Measurements from ENCODE around the gene CDC42. TPM values are rescaled to one million over a fixed set of nuclear protein-coding genes. Genes with fewer than 3 reads are reported as not detected.

Gene CDC42
- total RNA-seq, 1 experiment from 2014 or later, result 217 TPM

DNA sequence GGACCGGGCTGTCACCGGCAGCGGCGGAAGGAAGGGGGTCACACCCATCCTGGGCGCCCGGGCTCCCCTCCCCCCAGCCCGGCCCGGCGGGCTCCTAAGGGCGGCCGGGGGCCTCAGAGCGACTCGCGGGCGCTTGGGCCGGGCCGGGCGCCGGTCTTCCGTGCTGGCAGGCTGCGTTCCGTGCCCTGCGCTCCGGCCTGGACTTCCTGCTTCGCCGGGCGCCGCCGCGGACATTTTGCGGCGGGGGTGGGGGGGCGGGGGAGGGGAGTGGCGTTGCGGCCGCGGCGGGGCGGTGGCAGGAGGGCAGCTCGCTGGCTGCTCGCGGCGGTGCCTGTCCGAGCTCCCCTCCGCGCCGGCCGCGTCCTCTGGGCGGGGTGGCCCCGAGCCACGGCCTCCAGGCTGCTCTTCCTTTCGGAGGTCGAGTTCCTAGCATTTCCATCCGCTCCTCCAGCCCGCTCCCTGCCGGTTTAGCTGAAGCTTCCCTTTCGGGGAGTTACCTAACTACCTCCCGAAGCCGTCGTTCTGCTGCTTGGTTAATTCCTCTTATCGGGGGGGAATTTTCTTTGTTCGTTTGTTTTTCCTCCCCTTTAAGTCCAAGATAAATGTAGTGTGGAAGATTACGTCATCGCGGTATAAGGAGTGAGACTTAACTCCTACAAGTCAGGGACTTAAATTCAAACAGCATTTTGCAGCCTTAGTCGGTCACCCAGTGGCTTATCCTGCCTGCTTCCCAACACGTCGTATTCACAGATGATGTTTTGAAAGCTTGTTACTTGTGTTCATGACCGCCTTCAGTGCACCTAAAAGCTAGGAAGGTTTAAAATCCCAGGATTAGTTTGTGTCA, 730 bp downstream of the CDC42 start (continued):
- TF ChIP-seq, protein P1, sequence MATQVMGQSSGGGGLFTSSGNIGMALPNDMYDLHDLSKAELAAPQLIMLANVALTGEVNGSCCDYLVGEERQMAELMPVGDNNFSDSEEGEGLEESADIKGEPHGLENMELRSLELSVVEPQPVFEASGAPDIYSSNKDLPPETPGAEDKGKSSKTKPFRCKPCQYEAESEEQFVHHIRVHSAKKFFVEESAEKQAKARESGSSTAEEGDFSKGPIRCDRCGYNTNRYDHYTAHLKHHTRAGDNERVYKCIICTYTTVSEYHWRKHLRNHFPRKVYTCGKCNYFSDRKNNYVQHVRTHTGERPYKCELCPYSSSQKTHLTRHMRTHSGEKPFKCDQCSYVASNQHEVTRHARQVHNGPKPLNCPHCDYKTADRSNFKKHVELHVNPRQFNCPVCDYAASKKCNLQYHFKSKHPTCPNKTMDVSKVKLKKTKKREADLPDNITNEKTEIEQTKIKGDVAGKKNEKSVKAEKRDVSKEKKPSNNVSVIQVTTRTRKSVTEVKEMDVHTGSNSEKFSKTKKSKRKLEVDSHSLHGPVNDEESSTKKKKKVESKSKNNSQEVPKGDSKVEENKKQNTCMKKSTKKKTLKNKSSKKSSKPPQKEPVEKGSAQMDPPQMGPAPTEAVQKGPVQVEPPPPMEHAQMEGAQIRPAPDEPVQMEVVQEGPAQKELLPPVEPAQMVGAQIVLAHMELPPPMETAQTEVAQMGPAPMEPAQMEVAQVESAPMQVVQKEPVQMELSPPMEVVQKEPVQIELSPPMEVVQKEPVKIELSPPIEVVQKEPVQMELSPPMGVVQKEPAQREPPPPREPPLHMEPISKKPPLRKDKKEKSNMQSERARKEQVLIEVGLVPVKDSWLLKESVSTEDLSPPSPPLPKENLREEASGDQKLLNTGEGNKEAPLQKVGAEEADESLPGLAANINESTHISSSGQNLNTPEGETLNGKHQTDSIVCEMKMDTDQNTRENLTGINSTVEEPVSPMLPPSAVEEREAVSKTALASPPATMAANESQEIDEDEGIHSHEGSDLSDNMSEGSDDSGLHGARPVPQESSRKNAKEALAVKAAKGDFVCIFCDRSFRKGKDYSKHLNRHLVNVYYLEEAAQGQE (IDR thresholded peaks at IDR 0.05; ENCODE audit: low read depth), result no peak

- intact Hi-C loops (cut with micrococcal nuclease), result no loop called here
- H3K79me2 ChIP-seq (ENCODE audit: insufficient read depth, low read length), result peaks cover 63% of the 10 kb centered on the region
- peak overlapping the region; percentile 77 to 95 for H3K4me3 ChIP-seq (replicated peaks in 1 of 2; ENCODE audit: low read depth in 1 of 2, low read length in 2 of 2)
- peaks cover 21 to 33% of the 10 kb centered on the region in 2 experiments for H3K4me1 ChIP-seq (ENCODE audit: control insufficient read depth in 1 of 2, insufficient read depth in 2 of 2, low read length in 2 of 2)
- no peak for ATAC-seq
- H4K20me1 ChIP-seq (ENCODE audit: insufficient read depth), result peaks cover 31% of the 10 kb centered on the region; the same call in 1 of the 2 replicates
- H3K9me2 ChIP-seq (ENCODE audit: insufficient read depth), result no peaks in the 10 kb centered on the region
- no peak overlapping the region for H2AFZ ChIP-seq (ENCODE audit: low read depth, low read length, poor library complexity, severe bottlenecking)
- peaks cover 2 to 18% of the 10 kb centered on the region in 2 experiments; a peak in 2 of 4 replicates for H3K36me3 ChIP-seq (ENCODE audit: control insufficient read depth in 1 of 2, insufficient read depth in 2 of 2, low read length in 2 of 2)
- H3K27me3 ChIP-seq (ENCODE audit: insufficient read depth, low read length), result no peaks in the 10 kb centered on the region
- ChIA-PET RAD21 (ENCODE audit: low non-redundant PET in 1 of 2, low total read pairs in 2 of 2, uncharacterized antibody in 2 of 2, unreplicated experiment in 2 of 2) (no interaction called here), POLR2A (interaction anchor here (1.1 to 2.7 kb wide), 5 partner anchors 8 to 33 kb away, joined by 3 to 18 read pairs (median 4); no protein-coding TSS in a partner anchor), CTCF (interaction anchor here (1.1 kb wide), 1 partner anchor 12 kb away, joined by 4 read pairs; no protein-coding TSS in a partner anchor)
- TSS peak; percentile 61 for BruUV-seq (replicated peaks)
- no peak overlapping the region for H3K27ac ChIP-seq (ENCODE audit: low read depth, low read length)
- H3K9me3 ChIP-seq (ENCODE audit: control insufficient read depth in 1 of 2, insufficient read depth in 1 of 2, low read depth in 1 of 2, low read length in 2 of 2), result no peaks in the 10 kb centered on the region
- H3K4me2 ChIP-seq (ENCODE audit: low read length), result peak overlapping the region; percentile 76
- TF ChIP-seq SRF (IDR thresholded peaks at IDR 0.05; ENCODE audit: low read depth), result no peak
- TF ChIP-seq CBX3 (IDR thresholded peaks at IDR 0.05; ENCODE audit: low read depth), result no peak
- TF ChIP-seq ELF1 (IDR thresholded peaks at IDR 0.05; ENCODE audit: borderline replicate concordance, low read depth), result no peak
- TF ChIP-seq RAD21 (IDR thresholded peaks at IDR 0.05; ENCODE audit: low read depth), result no peak
- TF ChIP-seq ZFX (IDR thresholded peaks at IDR 0.05), result no peak
- no peak for TF ChIP-seq CEBPB (IDR thresholded peaks at IDR 0.05; ENCODE audit: low read depth)
- TF ChIP-seq, protein P2, sequence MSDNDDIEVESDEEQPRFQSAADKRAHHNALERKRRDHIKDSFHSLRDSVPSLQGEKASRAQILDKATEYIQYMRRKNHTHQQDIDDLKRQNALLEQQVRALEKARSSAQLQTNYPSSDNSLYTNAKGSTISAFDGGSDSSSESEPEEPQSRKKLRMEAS (IDR thresholded peaks at IDR 0.05), result no peak
- H3K9ac ChIP-seq (ENCODE audit: low read length), result peak overlapping the region; percentile 97
- DNase-seq (ENCODE audit: low read depth, low spot score), result no peak
These were observed 1.6 kb downstream of the CDC42 start for GRCh38 chr1:22053861-22054770.
